ENCODE data around the gene ZNF358. TPM values are rescaled to one million over a fixed set of nuclear protein-coding genes. Genes with fewer than 3 reads are reported as not detected.

The ZNF358 gene
- total RNA-seq, 2 experiments from 2014 or later = 5.1 to 5.2 TPM

DNA sequence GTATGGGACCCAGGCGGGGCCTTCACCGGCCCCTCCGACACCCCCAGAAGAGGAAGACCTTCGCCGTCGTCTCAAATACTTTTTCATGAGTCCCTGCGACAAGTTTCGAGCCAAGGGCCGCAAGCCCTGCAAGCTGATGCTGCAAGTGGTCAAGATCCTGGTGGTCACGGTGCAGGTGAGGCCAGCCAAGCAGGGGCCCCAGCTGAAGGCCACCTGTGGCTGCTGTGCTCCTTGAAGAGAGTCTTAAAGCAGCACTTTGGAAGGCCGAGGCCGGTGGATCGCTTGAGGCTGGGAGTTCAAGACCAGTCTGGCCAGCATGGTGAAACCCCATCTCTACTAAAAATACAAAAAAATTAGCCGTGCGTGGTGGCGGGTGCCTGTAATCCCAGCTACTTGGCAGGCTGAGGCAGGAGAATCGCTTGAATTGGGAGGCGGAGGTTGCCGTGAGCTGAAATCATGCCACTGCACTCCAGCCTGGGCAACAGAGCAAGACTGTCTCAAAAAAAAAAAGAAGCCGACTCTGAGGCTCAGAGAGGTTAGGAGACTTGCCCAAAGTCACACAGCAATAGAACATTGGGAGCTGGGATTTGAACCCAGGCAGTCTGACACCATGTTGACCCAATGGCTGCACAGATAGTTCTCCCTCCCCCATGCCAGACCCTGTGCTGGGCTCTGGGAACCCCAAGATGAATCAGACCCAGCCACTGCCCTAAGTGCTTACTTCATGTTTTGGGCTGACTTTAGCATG lies 9.3 kb downstream of the ZNF358 start:
- no peaks in the 10 kb centered on the region for H3K27me3 ChIP-seq (ENCODE audit: control insufficient read depth in 1 of 2, insufficient read depth in 2 of 2, low read length in 2 of 2)
- no peaks in the 10 kb centered on the region for H3K9me3 Mint-ChIP-seq
- H3K4me3 Mint-ChIP-seq = no peak overlapping the region
- intact Hi-C loops (cut with DNase I, micrococcal nuclease) = no loop called here
- peaks cover 8% of the 10 kb centered on the region for H3K36me3 Mint-ChIP-seq (ENCODE audit: low read depth)
- peaks cover 19% of the 10 kb centered on the region for H3K4me1 ChIP-seq (ENCODE audit: insufficient read depth, low read length)
- H3K27me3 Mint-ChIP-seq = no peaks in the 10 kb centered on the region
- no peak overlapping the region for H3K4me3 ChIP-seq (ENCODE audit: low read length)
- peaks cover 14% of the 10 kb centered on the region for H3K4me1 Mint-ChIP-seq (ENCODE audit: low read depth)
- ATAC-seq (ENCODE audit: poor library complexity) (no peak), DNase-seq (peak in 1 of 14 experiments; percentile 21)
- H3K36me3 ChIP-seq (ENCODE audit: insufficient read depth, low read length) = peaks cover 9% of the 10 kb centered on the region
- TF ChIP-seq, protein P1, sequence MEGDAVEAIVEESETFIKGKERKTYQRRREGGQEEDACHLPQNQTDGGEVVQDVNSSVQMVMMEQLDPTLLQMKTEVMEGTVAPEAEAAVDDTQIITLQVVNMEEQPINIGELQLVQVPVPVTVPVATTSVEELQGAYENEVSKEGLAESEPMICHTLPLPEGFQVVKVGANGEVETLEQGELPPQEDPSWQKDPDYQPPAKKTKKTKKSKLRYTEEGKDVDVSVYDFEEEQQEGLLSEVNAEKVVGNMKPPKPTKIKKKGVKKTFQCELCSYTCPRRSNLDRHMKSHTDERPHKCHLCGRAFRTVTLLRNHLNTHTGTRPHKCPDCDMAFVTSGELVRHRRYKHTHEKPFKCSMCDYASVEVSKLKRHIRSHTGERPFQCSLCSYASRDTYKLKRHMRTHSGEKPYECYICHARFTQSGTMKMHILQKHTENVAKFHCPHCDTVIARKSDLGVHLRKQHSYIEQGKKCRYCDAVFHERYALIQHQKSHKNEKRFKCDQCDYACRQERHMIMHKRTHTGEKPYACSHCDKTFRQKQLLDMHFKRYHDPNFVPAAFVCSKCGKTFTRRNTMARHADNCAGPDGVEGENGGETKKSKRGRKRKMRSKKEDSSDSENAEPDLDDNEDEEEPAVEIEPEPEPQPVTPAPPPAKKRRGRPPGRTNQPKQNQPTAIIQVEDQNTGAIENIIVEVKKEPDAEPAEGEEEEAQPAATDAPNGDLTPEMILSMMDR (IDR thresholded peaks at IDR 0.05) = no peak
- ChIA-PET CTCF (no interaction called here), POLR2A (interaction anchor here (1.3 kb wide), 1 partner anchor 176 kb away, joined by 3 read pairs; the partner anchor contains the start of gene ARHGEF18)
- H3K27ac Mint-ChIP-seq = no peak overlapping the region
- H3K27ac ChIP-seq (ENCODE audit: low read depth in 1 of 2, low read length in 2 of 2) = no peak overlapping the region
- H3K9me3 ChIP-seq (ENCODE audit: control insufficient read depth in 1 of 2, insufficient read depth in 1 of 2, low read length in 2 of 2) = no peaks in the 10 kb centered on the region

GRCh38 chr19:7526059-7526929 lies 10.4 kb downstream of the ZNF358 start:
- DNase-seq (peak in 1 of 14 experiments; percentile 24), ATAC-seq (ENCODE audit: poor library complexity) (no peak)
- H3K27ac Mint-ChIP-seq = no peak overlapping the region
- intact Hi-C loops (cut with DNase I, micrococcal nuclease) = no loop called here
- ChIA-PET POLR2A (interaction anchor here (0.6 kb wide), 1 partner anchor 61 kb away, joined by 3 read pairs; no protein-coding TSS in a partner anchor), CTCF (no interaction called here)
- no peaks in the 10 kb centered on the region for H3K27me3 Mint-ChIP-seq
- Histone ChIP-seq H3K27ac (ENCODE audit: low read depth in 1 of 2, low read length in 2 of 2) (no peak overlapping the region), H3K4me1 (ENCODE audit: insufficient read depth, low read length) (peaks cover 19% of the 10 kb centered on the region), H3K9me3 (ENCODE audit: control insufficient read depth in 1 of 2, insufficient read depth in 1 of 2, low read length in 2 of 2) (no peaks in the 10 kb centered on the region), H3K27me3 (ENCODE audit: control insufficient read depth in 1 of 2, insufficient read depth in 2 of 2, low read length in 2 of 2) (no peaks in the 10 kb centered on the region), H3K36me3 (ENCODE audit: insufficient read depth, low read length) (peaks cover 9% of the 10 kb centered on the region), H3K4me3 (ENCODE audit: low read length) (no peak overlapping the region)
- peaks cover 11% of the 10 kb centered on the region for H3K36me3 Mint-ChIP-seq (ENCODE audit: low read depth)
- TF ChIP-seq, protein P1 (IDR thresholded peaks at IDR 0.05) = no peak
- H3K9me3 Mint-ChIP-seq = no peaks in the 10 kb centered on the region
- peaks cover 14% of the 10 kb centered on the region for H3K4me1 Mint-ChIP-seq (ENCODE audit: low read depth)
- no peak overlapping the region for H3K4me3 Mint-ChIP-seq

DNA sequence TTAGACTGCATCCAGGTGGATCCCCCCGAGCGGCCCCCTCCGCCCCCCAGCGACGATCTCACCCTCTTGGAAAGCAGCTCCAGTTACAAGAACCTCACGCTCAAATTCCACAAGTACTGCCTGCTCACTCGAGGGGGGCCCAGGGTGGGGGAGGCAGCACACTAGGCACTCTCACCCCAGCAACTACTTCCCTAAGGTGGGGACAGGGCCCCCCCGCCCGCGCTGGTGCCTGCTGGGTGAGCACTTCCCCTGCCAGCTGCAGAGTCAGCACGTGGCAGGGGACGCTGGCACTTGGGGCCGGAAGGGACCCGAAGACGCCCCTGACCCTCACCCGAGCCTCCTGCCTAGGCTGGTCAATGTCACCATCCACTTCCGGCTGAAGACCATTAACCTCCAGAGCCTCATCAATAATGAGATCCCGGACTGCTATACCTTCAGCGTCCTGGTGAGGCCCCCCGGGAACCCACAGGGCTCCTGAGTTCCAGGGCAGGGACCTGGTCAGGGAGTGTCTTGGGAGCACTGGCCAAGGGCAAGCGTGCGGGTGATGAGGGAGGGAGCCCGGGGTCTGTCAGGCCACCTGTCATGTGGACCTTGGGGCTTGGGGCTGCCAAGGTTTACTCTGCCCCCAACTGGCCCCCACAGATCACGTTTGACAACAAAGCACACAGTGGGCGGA lies 11.8 kb downstream of the ZNF358 start:
- POLR2A ChIA-PET = no interaction called here
- Mint-ChIP-seq H3K27ac (no peak overlapping the region), H3K9me3 (no peaks in the 10 kb centered on the region), H3K27me3 (no peaks in the 10 kb centered on the region), H3K36me3 (ENCODE audit: low read depth) (peaks cover 11% of the 10 kb centered on the region), H3K4me1 (ENCODE audit: low read depth) (peaks cover 4% of the 10 kb centered on the region), H3K4me3 (no peak overlapping the region)
- Histone ChIP-seq H3K36me3 (ENCODE audit: insufficient read depth, low read length) (peaks cover 9% of the 10 kb centered on the region), H3K27me3 (ENCODE audit: control insufficient read depth in 1 of 2, insufficient read depth in 2 of 2, low read length in 2 of 2) (no peaks in the 10 kb centered on the region), H3K4me1 (ENCODE audit: insufficient read depth, low read length) (peaks cover 11% of the 10 kb centered on the region), H3K4me3 (ENCODE audit: low read length) (no peak overlapping the region), H3K9me3 (ENCODE audit: control insufficient read depth in 1 of 2, insufficient read depth in 1 of 2, low read length in 2 of 2) (no peaks in the 10 kb centered on the region), H3K27ac (ENCODE audit: low read depth in 1 of 2, low read length in 2 of 2) (no peak overlapping the region)
- CTCF ChIA-PET = no interaction called here
- peak in 1 of 14 experiments; percentile 38 for DNase-seq
- intact Hi-C loops (cut with DNase I, micrococcal nuclease) = no loop called here
- TF ChIP-seq, protein P1 (IDR thresholded peaks at IDR 0.05) = no peak
- ATAC-seq (ENCODE audit: poor library complexity) = no peak

Measured in CD4-positive, alpha-beta T cell (primary cell).